Tracheal epithelial cell (primary cell): Measurements from ENCODE around the gene PTPN4. TPM values are rescaled to one million over a fixed set of nuclear protein-coding genes. Genes with fewer than 3 reads are reported as not detected.

Source experiments
- total RNA-seq: library from RNA; depleted of rRNA; stranded (reverse); fragments of >200 nt; gene quantifications from 2 replicates; pipeline ENCODE4 v1.2.1, GENCODE V29; 2014

Gene PTPN4
- 22.2 and 30.3 TPM in 2 replicates for total RNA-seq

GRCh38 chr2:119759451-119760236 lies at the start of gene PTPN4:
Gene PTPN4, plus strand, starts transcription at chr2:119759922. Its CDS starts 49,932 bp downstream, at chr2:119809854.

GRCh38 chr2:120012771-120013596 lies 253.3 kb downstream of the PTPN4 start, which contains the start of gene EPB41L5:
Gene EPB41L5, plus strand, starts transcription at chr2:120013077. Its CDS starts 6,008 bp downstream, at chr2:120019085.

Other genes with a start within 250 kb of the PTPN4 start
- not detected in 2 replicates for gene SCTR, start 235.4 kb upstream of the PTPN4 start, total RNA-seq
- 0.72 TPM in 1 of 2 replicates, not detected in the other for gene CFAP221, start 215.5 kb upstream of the PTPN4 start, total RNA-seq
- gene TMEM177, start 80.7 kb upstream of the PTPN4 start, total RNA-seq, result 10.6 and 13.4 TPM in 2 replicates